HepG2 (cell line): ENCODE measurements around the gene IL1RAPL2.

Experiments used
- HNRNPUL1 ChIP-seq: fragments of 200-400 bp; formaldehyde crosslinking; IDR thresholded peaks from 2 replicates; pipeline ENCODE4 v1.6.1; 2017; ENCODE audit warnings: low read depth, mild to moderate bottlenecking, low read length, moderate library complexity
- NFIB ChIP-seq: sonication (generic); formaldehyde crosslinking; IDR thresholded peaks from 2 replicates; pipeline ENCODE4 v1.9.0; 2021; ENCODE audit warnings: missing genetic modification reagents, mild to moderate bottlenecking, borderline replicate concordance
- RAD51 ChIP-seq: fragments of 450-650 bp; IDR thresholded peaks from 2 replicates; pipeline ENCODE4 v1.6.1; 2016; ENCODE audit warnings: borderline replicate concordance
- TCF7L2 ChIP-seq: IDR thresholded peaks from 2 replicates; pipeline ENCODE4 v1.6.1; 2011; ENCODE audit warnings: mild to moderate bottlenecking, low read depth, low read length, moderate library complexity
- ZKSCAN1 ChIP-seq: fragments of 150-350 bp; IDR thresholded peaks from 2 replicates; pipeline ENCODE4 v1.6.1; 2014; ENCODE audit warnings: low read length
- ZNF776 ChIP-seq: sonication (generic); formaldehyde crosslinking; IDR thresholded peaks from 2 replicates; pipeline ENCODE4 v1.4.0; 2020; ENCODE audit warnings: mild to moderate bottlenecking, missing genetic modification reagents
- TF ChIP-seq, protein P1 (sequence below): sonication (generic); formaldehyde crosslinking; IDR thresholded peaks from 2 replicates; pipeline ENCODE4 v1.4.0; 2020; ENCODE audit warnings: missing genetic modification reagents

GRCh38 chrX:104864296-104864695 lies 298.3 kb downstream of the IL1RAPL2 start:
- TF ChIP-seq ZNF776 (CRISPR knock-in tag) (no peak), RAD51 (no peak), ZKSCAN1 (no peak), HNRNPUL1 (no peak), NFIB (CRISPR knock-in tag) (no peak), TCF7L2 (no peak)
- TF ChIP-seq, protein P1, sequence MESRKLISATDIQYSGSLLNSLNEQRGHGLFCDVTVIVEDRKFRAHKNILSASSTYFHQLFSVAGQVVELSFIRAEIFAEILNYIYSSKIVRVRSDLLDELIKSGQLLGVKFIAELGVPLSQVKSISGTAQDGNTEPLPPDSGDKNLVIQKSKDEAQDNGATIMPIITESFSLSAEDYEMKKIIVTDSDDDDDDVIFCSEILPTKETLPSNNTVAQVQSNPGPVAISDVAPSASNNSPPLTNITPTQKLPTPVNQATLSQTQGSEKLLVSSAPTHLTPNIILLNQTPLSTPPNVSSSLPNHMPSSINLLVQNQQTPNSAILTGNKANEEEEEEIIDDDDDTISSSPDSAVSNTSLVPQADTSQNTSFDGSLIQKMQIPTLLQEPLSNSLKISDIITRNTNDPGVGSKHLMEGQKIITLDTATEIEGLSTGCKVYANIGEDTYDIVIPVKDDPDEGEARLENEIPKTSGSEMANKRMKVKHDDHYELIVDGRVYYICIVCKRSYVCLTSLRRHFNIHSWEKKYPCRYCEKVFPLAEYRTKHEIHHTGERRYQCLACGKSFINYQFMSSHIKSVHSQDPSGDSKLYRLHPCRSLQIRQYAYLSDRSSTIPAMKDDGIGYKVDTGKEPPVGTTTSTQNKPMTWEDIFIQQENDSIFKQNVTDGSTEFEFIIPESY (CRISPR knock-in tag), result no peak
